ENCODE measurements around the gene IL5RA. TPM values are rescaled to one million over a fixed set of nuclear protein-coding genes. Genes with fewer than 3 reads are reported as not detected.

Gene IL5RA
- total and polyA plus RNA-seq, 9 of the 15 experiments (the other 6 are each of a cell fraction or from before 2014, with no cell fraction given), result 0.07 to 0.28 (median 0.14) TPM; not detected in 4

- TF ChIP-seq E2F5 (CRISPR knock-in tag; IDR thresholded peaks at IDR 0.05), result no peak
Observed at GRCh38 chr3:3082234-3082924, 27.8 kb downstream of the IL5RA start (continued).

GRCh38 chr3:3081381-3082233 is 28.6 kb downstream of the IL5RA start:
- no peaks in the 10 kb centered on the region for H4K20me1 ChIP-seq (replicated peaks; ENCODE audit: control insufficient read depth, insufficient read depth, low read length)
- no peaks in the 10 kb centered on the region for H3K9me1 ChIP-seq (ENCODE audit: control insufficient read depth, insufficient read depth, low read length)
- no peak overlapping the region for H3K9ac ChIP-seq (ENCODE audit: insufficient read depth in 1 of 2, low read depth in 2 of 2, low read length in 2 of 2)
- H3K79me2 ChIP-seq (ENCODE audit: control insufficient read depth, insufficient read depth, low read length), result no peaks in the 10 kb centered on the region
- intact Hi-C loops (cut with micrococcal nuclease), result no loop called here
- WGBS (ENCODE audit: insufficient coverage, low coverage, missing lambda C conversion rate), result 1% methylated on average over 9 of the region's 9 CpGs
- no peak overlapping the region for H2AFZ ChIP-seq (ENCODE audit: low read depth, low read length)
- no peak for FAIRE-seq
- TF ChIP-seq POU5F1 (IDR thresholded peaks at IDR 0.05; ENCODE audit: borderline replicate concordance, low read depth, low read length, partially characterized antibody), result no peak
- TF ChIP-seq RNF219 (CRISPR knock-in tag; IDR thresholded peaks at IDR 0.05), result no peak
- TF ChIP-seq PCBP2 (IDR thresholded peaks at IDR 0.05; ENCODE audit: low read depth, low read length, poor library complexity, severe bottlenecking), result no peak
- no peak overlapping the region for H3K4me3 ChIP-seq
- H3K27ac ChIP-seq (ENCODE audit: extremely low read depth, low read depth, low read length), result no peak overlapping the region
- peaks cover 4 to 7% of the 10 kb centered on the region in 2 experiments; a peak in 3 of 5 replicates for H3K27me3 ChIP-seq (ENCODE audit: control insufficient read depth in 2 of 2, insufficient read depth in 2 of 2, low read length in 2 of 2)
- H3K4me2 ChIP-seq (ENCODE audit: insufficient read depth, low read length), result no peak overlapping the region
- ATAC-seq, result no peak
- H3K36me3 ChIP-seq (ENCODE audit: control insufficient read depth, insufficient read depth, low read length), result no peaks in the 10 kb centered on the region
- H3K9me3 ChIP-seq (replicated peaks; ENCODE audit: control insufficient read depth, insufficient read depth, low read depth, low read length), result no peaks in the 10 kb centered on the region
- in situ Hi-C loops (cut with MboI), result no loop called here
- ChIA-PET CTCF (ENCODE audit: low intra/inter-chr PET ratio) (no interaction called here), POLR2A (no interaction called here)
- BruUV-seq (replicated peaks), result no TSS peak
- H3K4me1 ChIP-seq (replicated peaks in 1 of 2; ENCODE audit: control insufficient read depth in 2 of 2, insufficient read depth in 2 of 2, low read length in 2 of 2), result peaks cover 0 to 7% of the 10 kb centered on the region in 2 experiments; a peak in 2 of 5 replicates
- DNase-seq (ENCODE audit: extremely low read depth in 1 of 4, low spot score in 3 of 4), result no peak

All from K562 (cell line).